ENCODE data around the gene NF2. TPM values are rescaled to one million over a fixed set of nuclear protein-coding genes. Genes with fewer than 3 reads are reported as not detected.

The NF2 gene
- total RNA-seq, 1 experiment from 2014 or later = 92.4 TPM

DNA sequence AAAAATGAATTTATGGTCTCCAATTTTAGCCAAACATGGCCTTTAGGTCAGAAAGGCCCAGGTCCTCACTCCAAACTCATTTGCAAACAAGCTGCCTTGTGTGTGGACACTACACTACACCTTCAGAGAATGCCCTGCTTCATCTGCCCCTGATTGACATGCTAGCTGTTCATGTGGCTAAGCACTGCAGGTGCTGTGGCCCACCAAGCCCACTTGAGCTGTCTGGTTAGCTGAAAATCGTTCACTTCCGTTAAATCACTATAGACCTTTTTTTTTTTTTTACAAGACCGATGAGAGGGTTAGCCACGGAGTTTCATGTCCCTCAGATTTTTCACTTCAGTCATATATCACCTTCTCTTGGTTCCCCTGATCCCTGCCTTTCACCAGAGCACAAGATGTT lies 39.3 kb downstream of the NF2 start:
- Mint-ChIP-seq H3K9me3 (ENCODE audit: unreplicated experiment) (no peaks in the 10 kb centered on the region), H3K27me3 (ENCODE audit: insufficient read depth, unreplicated experiment) (no peaks in the 10 kb centered on the region), H3K4me1 (ENCODE audit: insufficient read depth, unreplicated experiment) (peaks cover 6% of the 10 kb centered on the region), H3K27ac (ENCODE audit: low read depth, unreplicated experiment) (no peak overlapping the region), H3K4me3 (ENCODE audit: unreplicated experiment) (no peak overlapping the region), H3K36me3 (ENCODE audit: insufficient read depth, unreplicated experiment) (peaks cover 50% of the 10 kb centered on the region)
- intact Hi-C loops (cut with micrococcal nuclease) = no loop called here
- POLR2A ChIA-PET = no interaction called here
- no TSS peak for BruUV-seq (replicated peaks)
- CTCF ChIA-PET = interaction anchor here (0.6 to 0.7 kb wide), 2 partner anchors 16 to 367 kb away, joined by 3 read pairs; no protein-coding TSS in a partner anchor
- no peak for DNase-seq (ENCODE audit: unreplicated experiment)
- no peak for TF ChIP-seq CTCF (IDR thresholded peaks at IDR 0.05; ENCODE audit: unreplicated experiment)

DNA sequence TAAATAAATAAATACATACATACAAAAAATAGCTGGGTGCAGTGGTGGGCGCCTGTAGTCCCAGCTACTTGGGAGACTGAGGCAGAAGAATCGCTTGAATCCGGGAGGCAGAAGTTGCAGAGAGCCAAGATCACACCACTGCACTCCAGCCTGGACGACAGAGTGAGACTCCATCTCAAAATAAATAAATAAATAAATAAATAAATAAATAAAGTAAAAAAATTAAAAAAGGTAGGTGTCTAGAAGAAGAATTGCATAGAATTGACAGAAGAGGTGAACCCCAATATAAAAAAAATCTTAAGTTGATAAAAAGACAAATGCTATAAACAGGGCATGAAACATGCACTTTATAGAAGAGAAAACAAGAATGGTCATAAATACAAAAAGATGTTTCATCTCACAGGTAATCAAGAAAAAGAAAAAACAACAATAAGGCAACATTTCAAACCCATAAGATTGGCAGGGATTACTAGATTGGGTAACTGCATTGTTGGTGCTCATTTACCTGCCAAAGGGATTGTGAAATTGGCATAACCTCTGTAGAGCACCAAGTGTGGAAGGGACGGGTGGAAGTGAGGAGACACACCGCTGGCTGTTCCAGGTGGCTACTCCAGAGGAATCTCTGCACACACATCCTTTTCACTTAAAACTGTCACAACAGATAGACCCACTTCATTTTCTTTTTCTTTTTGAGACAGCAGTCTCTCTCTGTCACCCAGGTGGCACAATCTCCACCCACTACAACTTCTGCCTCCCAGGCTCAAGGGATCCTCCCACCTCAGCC lies 44.7 kb downstream of the NF2 start:
- ChIA-PET CTCF (interaction anchor here (0.6 to 0.9 kb wide), 4 partner anchors 12 to 278 kb away, joined by 3 to 4 read pairs (median 4); no protein-coding TSS in a partner anchor), POLR2A (interaction anchor here (0.9 kb wide), 1 partner anchor 10 kb away, joined by 3 read pairs; no protein-coding TSS in a partner anchor)
- Mint-ChIP-seq H3K27me3 (ENCODE audit: insufficient read depth, unreplicated experiment) (no peaks in the 10 kb centered on the region), H3K4me1 (ENCODE audit: insufficient read depth, unreplicated experiment) (peaks cover 14% of the 10 kb centered on the region), H3K9me3 (ENCODE audit: unreplicated experiment) (no peaks in the 10 kb centered on the region), H3K27ac (ENCODE audit: low read depth, unreplicated experiment) (peak overlapping the region; percentile 0), H3K36me3 (ENCODE audit: insufficient read depth, unreplicated experiment) (peaks cover 30% of the 10 kb centered on the region), H3K4me3 (ENCODE audit: unreplicated experiment) (no peak overlapping the region)
- DNase-seq (ENCODE audit: unreplicated experiment) = peak; percentile 69
- no TSS peak for BruUV-seq (replicated peaks)
- intact Hi-C loops (cut with micrococcal nuclease) = no loop called here
- TF ChIP-seq CTCF (IDR thresholded peaks at IDR 0.05; ENCODE audit: unreplicated experiment) = no peak

DNA sequence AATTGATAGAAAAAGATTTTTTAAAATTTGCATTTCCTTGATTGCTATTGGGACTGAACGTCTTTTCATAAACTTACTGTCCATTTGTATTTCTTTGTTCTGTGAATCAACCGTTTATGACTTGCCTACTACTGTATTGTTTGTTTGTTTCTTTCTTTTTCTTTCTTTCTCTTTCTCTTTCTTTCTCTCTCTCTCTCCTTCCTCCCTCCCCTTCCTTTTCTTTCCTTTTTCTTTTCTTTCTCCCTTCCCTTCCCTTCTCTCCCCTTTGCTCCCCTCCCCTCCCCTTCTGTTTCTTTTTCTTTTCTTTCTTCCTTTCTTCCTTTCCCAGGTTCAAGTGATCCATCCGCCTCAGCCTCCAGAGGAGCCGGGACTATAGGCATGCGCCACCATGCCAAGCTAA lies 46.9 kb downstream of the NF2 start:
- POLR2A ChIA-PET = no interaction called here
- no peak for TF ChIP-seq CTCF (IDR thresholded peaks at IDR 0.05; ENCODE audit: unreplicated experiment)
- no peak overlapping the region for H3K27ac Mint-ChIP-seq (ENCODE audit: low read depth, unreplicated experiment)
- BruUV-seq (replicated peaks) = no TSS peak
- peaks cover 14% of the 10 kb centered on the region for H3K4me1 Mint-ChIP-seq (ENCODE audit: insufficient read depth, unreplicated experiment)
- peaks cover 43% of the 10 kb centered on the region for H3K36me3 Mint-ChIP-seq (ENCODE audit: insufficient read depth, unreplicated experiment)
- no peak overlapping the region for H3K4me3 Mint-ChIP-seq (ENCODE audit: unreplicated experiment)
- CTCF ChIA-PET = no interaction called here
- intact Hi-C loops (cut with micrococcal nuclease) = no loop called here
- DNase-seq (ENCODE audit: unreplicated experiment) = no peak
- H3K9me3 Mint-ChIP-seq (ENCODE audit: unreplicated experiment) = no peaks in the 10 kb centered on the region
- no peaks in the 10 kb centered on the region for H3K27me3 Mint-ChIP-seq (ENCODE audit: insufficient read depth, unreplicated experiment)

DNA sequence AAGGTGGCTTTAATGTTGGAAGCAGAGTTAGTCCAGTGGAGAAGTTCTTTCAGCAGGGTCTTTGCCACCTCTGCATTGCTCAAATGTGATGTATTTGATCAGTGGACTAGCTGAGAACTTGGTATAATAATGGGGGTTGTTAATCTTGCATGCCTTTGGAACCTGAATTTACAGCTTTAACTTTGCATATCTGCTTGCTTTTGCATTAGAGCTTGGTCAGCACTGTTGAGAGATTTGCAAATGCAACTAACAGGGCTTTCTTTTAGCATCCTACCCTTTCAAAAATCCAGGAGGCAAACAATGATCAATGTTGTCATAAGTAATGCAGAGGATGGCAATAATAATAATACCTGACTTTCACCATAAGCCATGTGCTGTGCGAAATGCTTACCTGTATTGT lies 48.2 kb downstream of the NF2 start:
- DNase-seq (ENCODE audit: unreplicated experiment) = no peak
- H3K4me1 Mint-ChIP-seq (ENCODE audit: insufficient read depth, unreplicated experiment) = peaks cover 14% of the 10 kb centered on the region
- no peaks in the 10 kb centered on the region for H3K27me3 Mint-ChIP-seq (ENCODE audit: insufficient read depth, unreplicated experiment)
- ChIA-PET POLR2A (interaction anchor here (0.6 to 1.0 kb wide), 2 partner anchors 26 to 98 kb away, joined by 3 to 4 read pairs; partner anchors contain the start of gene THOC5), CTCF (interaction anchor here (0.5 kb wide), 1 partner anchor 15 kb away, joined by 3 read pairs; no protein-coding TSS in a partner anchor)
- H3K9me3 Mint-ChIP-seq (ENCODE audit: unreplicated experiment) = no peaks in the 10 kb centered on the region
- no TSS peak for BruUV-seq (replicated peaks)
- H3K27ac Mint-ChIP-seq (ENCODE audit: low read depth, unreplicated experiment) = no peak overlapping the region
- peaks cover 52% of the 10 kb centered on the region for H3K36me3 Mint-ChIP-seq (ENCODE audit: insufficient read depth, unreplicated experiment)
- intact Hi-C loops (cut with micrococcal nuclease) = no loop called here
- TF ChIP-seq CTCF (IDR thresholded peaks at IDR 0.05; ENCODE audit: unreplicated experiment) = no peak
- no peak overlapping the region for H3K4me3 Mint-ChIP-seq (ENCODE audit: unreplicated experiment)

Measured in MCF 10A (cell line).